ENCODE data around the gene DDX23. TPM values are rescaled to one million over a fixed set of nuclear protein-coding genes. Genes with fewer than 3 reads are reported as not detected.

DDX23 gene
- total RNA-seq, 6 experiments from 2014 or later: 24.4 to 39.6 (median 31.8) TPM

DNA sequence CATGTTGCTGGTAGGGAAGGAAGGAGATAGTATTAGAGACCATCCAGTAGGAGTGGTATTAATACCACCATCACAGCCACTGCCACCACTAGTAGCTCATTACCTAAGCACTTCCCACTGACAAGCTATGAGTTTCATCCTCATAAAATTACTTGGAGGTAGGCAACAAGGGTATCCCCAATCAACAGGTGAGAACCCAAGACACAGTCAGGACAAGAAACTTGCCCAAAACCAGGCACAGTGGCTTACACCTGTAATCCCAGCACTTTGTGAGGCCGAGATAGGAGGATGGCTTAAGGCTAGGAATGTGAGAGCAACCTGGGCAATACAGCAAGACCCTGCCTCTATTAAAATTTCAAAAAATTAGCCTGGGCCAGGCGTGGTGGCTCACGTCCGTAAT is 68.5 kb downstream of the DDX23 start:
- H3K27me3 ChIP-seq: no peaks in the 10 kb centered on the region
- 80% methylated on average over 3 of the region's 4 CpGs for WGBS (ENCODE audit: insufficient coverage, low coverage, low lambda C conversion rate, missing lambda C conversion rate)
- peaks cover 0 to 9% (median 4%) of the 10 kb centered on the region in 4 donors for H3K4me1 ChIP-seq
- no peak for ATAC-seq
- intact Hi-C loops (cut with DNase I): no loop called here
- no peak overlapping the region for H3K27ac ChIP-seq
- TF ChIP-seq CTCF (IDR thresholded peaks at IDR 0.05) (no peak), POLR2A (IDR thresholded peaks at IDR 0.05) (no peak)
- no peak for DNase-seq
- no peaks in the 10 kb centered on the region for H3K9me3 ChIP-seq
- H3K4me3 ChIP-seq: no peak overlapping the region
- peaks cover 0 to 3% (median 0%) of the 10 kb centered on the region in 4 donors for H3K36me3 ChIP-seq

- peaks cover 0 to 3% (median 0%) of the 10 kb centered on the region in 4 donors for H3K36me3 ChIP-seq
- peaks cover 0 to 6% (median 3%) of the 10 kb centered on the region in 4 donors for H3K4me1 ChIP-seq
- H3K9me3 ChIP-seq: no peaks in the 10 kb centered on the region
- no peaks in the 10 kb centered on the region for H3K27me3 ChIP-seq
- no peak overlapping the region for H3K4me3 ChIP-seq
- WGBS (ENCODE audit: insufficient coverage, low coverage, low lambda C conversion rate, missing lambda C conversion rate): 96% methylated on average over 25 of the region's 63 CpGs
- intact Hi-C loops (cut with DNase I): no loop called here
- TF ChIP-seq POLR2A (IDR thresholded peaks at IDR 0.05) (no peak), CTCF (IDR thresholded peaks at IDR 0.05) (no peak)
- DNase-seq (no peak), ATAC-seq (no peak)
- no peak overlapping the region for H3K27ac ChIP-seq
Observed at GRCh38 chr12:48782457-48783395, 69.2 kb downstream of the DDX23 start.

- no peaks in the 10 kb centered on the region for H3K27me3 ChIP-seq
- no peaks in the 10 kb centered on the region for H3K4me1 ChIP-seq
- WGBS (ENCODE audit: insufficient coverage, low coverage, low lambda C conversion rate, missing lambda C conversion rate): 90% methylated on average over 4 of the region's 9 CpGs
- DNase-seq (no peak), ATAC-seq (no peak)
- no peaks in the 10 kb centered on the region for H3K9me3 ChIP-seq
- H3K36me3 ChIP-seq: peaks cover 0 to 3% (median 0%) of the 10 kb centered on the region in 4 donors
- no peak for TF ChIP-seq CTCF (IDR thresholded peaks at IDR 0.05)
- no peak for TF ChIP-seq POLR2A (IDR thresholded peaks at IDR 0.05)
- no peak overlapping the region for H3K27ac ChIP-seq
- intact Hi-C loops (cut with DNase I): no loop called here
- H3K4me3 ChIP-seq: no peak overlapping the region
Observed at GRCh38 chr12:48781750-48782456, 70.1 kb downstream of the DDX23 start.

- ATAC-seq: no peak
- Histone ChIP-seq H3K27ac (no peak overlapping the region), H3K4me1 (no peaks in the 10 kb centered on the region), H3K36me3 (peaks cover 0 to 3% (median 0%) of the 10 kb centered on the region in 4 donors), H3K27me3 (no peaks in the 10 kb centered on the region), H3K9me3 (no peaks in the 10 kb centered on the region), H3K4me3 (no peak overlapping the region)
- 73% methylated on average over 3 of the region's 11 CpGs for WGBS (ENCODE audit: insufficient coverage, low coverage, low lambda C conversion rate, missing lambda C conversion rate)
- no peak for DNase-seq
- intact Hi-C loops (cut with DNase I): no loop called here
- TF ChIP-seq POLR2A (IDR thresholded peaks at IDR 0.05) (no peak), CTCF (IDR thresholded peaks at IDR 0.05) (no peak)
Observed at GRCh38 chr12:48780381-48781025, 71.5 kb downstream of the DDX23 start.

All from right lobe of liver (tissue), 6 donors.